ENCODE results near the gene RERE.

RERE gene

GRCh38 chr1:8395433-8395866 is 422.0 kb downstream of the RERE start:
- no peak overlapping the region for H3K9ac ChIP-seq (ENCODE audit: low read depth, low read length)
- H3K4me1 ChIP-seq (ENCODE audit: control insufficient read depth, insufficient read depth, low read length) = peaks cover 23% of the 10 kb centered on the region
- no peaks in the 10 kb centered on the region for H3K36me3 ChIP-seq (ENCODE audit: control insufficient read depth, insufficient read depth, low read length)
- H3K27me3 ChIP-seq (ENCODE audit: control insufficient read depth, insufficient read depth, low read length) = no peaks in the 10 kb centered on the region
- no peak overlapping the region for H3K4me3 ChIP-seq (ENCODE audit: low read depth, low read length)
- H3K9me3 ChIP-seq (ENCODE audit: control insufficient read depth, insufficient read depth, low read length) = no peaks in the 10 kb centered on the region

DNA sequence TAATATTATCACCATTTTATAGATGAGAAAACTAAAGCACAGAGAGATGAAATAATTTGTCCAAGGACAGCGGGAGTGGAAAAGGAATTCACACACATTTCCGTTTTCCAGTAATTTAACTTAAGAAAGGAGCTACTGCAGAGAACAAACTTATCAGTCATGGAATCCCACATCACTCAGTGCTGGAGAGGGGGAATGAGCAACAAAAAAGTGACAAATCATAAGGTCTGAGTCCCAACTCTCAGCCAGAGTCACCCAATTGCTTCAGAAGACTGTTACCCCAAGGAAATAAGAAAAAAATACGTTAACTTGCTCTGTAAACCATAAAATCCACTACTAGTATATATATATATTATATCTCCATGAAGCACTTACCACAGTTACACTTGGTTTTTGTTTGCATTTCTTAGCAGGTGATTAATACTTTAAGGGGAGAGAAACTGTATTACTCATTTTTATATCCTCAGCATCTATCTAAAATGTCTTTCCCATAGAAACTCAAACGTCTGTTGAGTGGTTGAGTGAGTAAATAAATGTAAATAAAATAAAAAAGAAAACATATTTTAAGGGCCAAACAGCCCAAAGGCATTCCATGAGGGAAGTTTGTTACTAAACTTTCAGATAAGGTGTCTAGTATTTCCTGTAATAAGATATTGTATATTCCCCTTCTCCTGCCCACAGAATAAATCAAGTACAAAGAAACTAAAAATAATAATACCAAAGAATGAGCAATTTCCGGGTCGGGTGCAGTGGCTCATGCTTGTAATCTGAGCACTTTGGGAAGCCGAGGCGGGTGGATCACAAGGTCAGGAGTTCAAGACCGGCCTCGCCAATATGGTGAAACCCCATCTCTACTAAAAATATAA is 422.8 kb downstream of the RERE start:
- Histone ChIP-seq H3K4me1 (ENCODE audit: control insufficient read depth, insufficient read depth, low read length) (peaks cover 23% of the 10 kb centered on the region), H3K9me3 (ENCODE audit: control insufficient read depth, insufficient read depth, low read length) (no peaks in the 10 kb centered on the region), H3K27me3 (ENCODE audit: control insufficient read depth, insufficient read depth, low read length) (no peaks in the 10 kb centered on the region), H3K9ac (ENCODE audit: low read depth, low read length) (no peak overlapping the region), H3K4me3 (ENCODE audit: low read depth, low read length) (no peak overlapping the region), H3K36me3 (ENCODE audit: control insufficient read depth, insufficient read depth, low read length) (no peaks in the 10 kb centered on the region)

GRCh38 chr1:8392522-8392921 is 424.9 kb downstream of the RERE start:
- no peaks in the 10 kb centered on the region for H3K27me3 ChIP-seq (ENCODE audit: control insufficient read depth, insufficient read depth, low read length)
- H3K36me3 ChIP-seq (ENCODE audit: control insufficient read depth, insufficient read depth, low read length) = no peaks in the 10 kb centered on the region
- no peaks in the 10 kb centered on the region for H3K9me3 ChIP-seq (ENCODE audit: control insufficient read depth, insufficient read depth, low read length)
- no peak overlapping the region for H3K4me3 ChIP-seq (ENCODE audit: low read depth, low read length)
- no peak overlapping the region for H3K9ac ChIP-seq (ENCODE audit: low read depth, low read length)
- peaks cover 20% of the 10 kb centered on the region for H3K4me1 ChIP-seq (ENCODE audit: control insufficient read depth, insufficient read depth, low read length)

DNA sequence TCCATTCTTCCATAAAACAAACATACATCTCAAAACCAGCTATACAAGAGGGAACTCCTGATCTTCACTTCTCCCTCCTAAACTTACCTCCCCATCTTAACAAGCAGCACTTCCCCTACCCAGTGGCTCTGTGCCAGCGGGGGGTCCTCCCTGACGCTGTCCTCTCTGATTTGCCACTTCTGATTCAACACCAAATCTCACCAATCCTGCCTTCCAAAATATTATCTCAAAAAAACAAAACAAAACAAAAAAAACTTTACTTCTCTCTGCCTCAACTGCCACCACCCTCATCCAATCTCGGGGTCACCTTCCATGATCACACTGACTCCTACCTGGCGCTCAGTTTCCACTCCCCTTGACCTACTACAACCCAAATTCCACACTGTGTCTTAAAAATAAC is 426.7 kb downstream of the RERE start:
- Histone ChIP-seq H3K9me3 (ENCODE audit: control insufficient read depth, insufficient read depth, low read length) (no peaks in the 10 kb centered on the region), H3K36me3 (ENCODE audit: control insufficient read depth, insufficient read depth, low read length) (no peaks in the 10 kb centered on the region), H3K4me1 (ENCODE audit: control insufficient read depth, insufficient read depth, low read length) (peaks cover 4% of the 10 kb centered on the region), H3K27me3 (ENCODE audit: control insufficient read depth, insufficient read depth, low read length) (no peaks in the 10 kb centered on the region), H3K9ac (ENCODE audit: low read depth, low read length) (no peak overlapping the region), H3K4me3 (ENCODE audit: low read depth, low read length) (no peak overlapping the region)

- Histone ChIP-seq H3K4me3 (ENCODE audit: low read depth, low read length) (no peak overlapping the region), H3K9ac (ENCODE audit: low read depth, low read length) (no peak overlapping the region), H3K27me3 (ENCODE audit: control insufficient read depth, insufficient read depth, low read length) (no peaks in the 10 kb centered on the region), H3K4me1 (ENCODE audit: control insufficient read depth, insufficient read depth, low read length) (no peaks in the 10 kb centered on the region), H3K9me3 (ENCODE audit: control insufficient read depth, insufficient read depth, low read length) (no peaks in the 10 kb centered on the region), H3K36me3 (ENCODE audit: control insufficient read depth, insufficient read depth, low read length) (no peaks in the 10 kb centered on the region)
These were observed 427.4 kb downstream of the RERE start for GRCh38 chr1:8389958-8390535.

- H3K36me3 ChIP-seq (ENCODE audit: control insufficient read depth, insufficient read depth, low read length) = no peaks in the 10 kb centered on the region
- no peak overlapping the region for H3K9ac ChIP-seq (ENCODE audit: low read depth, low read length)
- no peaks in the 10 kb centered on the region for H3K9me3 ChIP-seq (ENCODE audit: control insufficient read depth, insufficient read depth, low read length)
- H3K27me3 ChIP-seq (ENCODE audit: control insufficient read depth, insufficient read depth, low read length) = no peaks in the 10 kb centered on the region
- no peaks in the 10 kb centered on the region for H3K4me1 ChIP-seq (ENCODE audit: control insufficient read depth, insufficient read depth, low read length)
- H3K4me3 ChIP-seq (ENCODE audit: low read depth, low read length) = no peak overlapping the region
These were observed 428.5 kb downstream of the RERE start for GRCh38 chr1:8388732-8389562.

GRCh38 chr1:8386247-8386646 is 431.2 kb downstream of the RERE start:
- Histone ChIP-seq H3K9ac (ENCODE audit: low read depth, low read length) (no peak overlapping the region), H3K36me3 (ENCODE audit: control insufficient read depth, insufficient read depth, low read length) (no peaks in the 10 kb centered on the region), H3K9me3 (ENCODE audit: control insufficient read depth, insufficient read depth, low read length) (no peaks in the 10 kb centered on the region), H3K27me3 (ENCODE audit: control insufficient read depth, insufficient read depth, low read length) (no peaks in the 10 kb centered on the region), H3K4me1 (ENCODE audit: control insufficient read depth, insufficient read depth, low read length) (peaks cover 10% of the 10 kb centered on the region), H3K4me3 (ENCODE audit: low read depth, low read length) (no peak overlapping the region)

GRCh38 chr1:8384577-8384976 is 432.9 kb downstream of the RERE start:
- H3K4me3 ChIP-seq (ENCODE audit: low read depth, low read length) = no peak overlapping the region
- no peaks in the 10 kb centered on the region for H3K36me3 ChIP-seq (ENCODE audit: control insufficient read depth, insufficient read depth, low read length)
- peaks cover 10% of the 10 kb centered on the region for H3K4me1 ChIP-seq (ENCODE audit: control insufficient read depth, insufficient read depth, low read length)
- H3K27me3 ChIP-seq (ENCODE audit: control insufficient read depth, insufficient read depth, low read length) = no peaks in the 10 kb centered on the region
- H3K9ac ChIP-seq (ENCODE audit: low read depth, low read length) = no peak overlapping the region
- no peaks in the 10 kb centered on the region for H3K9me3 ChIP-seq (ENCODE audit: control insufficient read depth, insufficient read depth, low read length)

DNA sequence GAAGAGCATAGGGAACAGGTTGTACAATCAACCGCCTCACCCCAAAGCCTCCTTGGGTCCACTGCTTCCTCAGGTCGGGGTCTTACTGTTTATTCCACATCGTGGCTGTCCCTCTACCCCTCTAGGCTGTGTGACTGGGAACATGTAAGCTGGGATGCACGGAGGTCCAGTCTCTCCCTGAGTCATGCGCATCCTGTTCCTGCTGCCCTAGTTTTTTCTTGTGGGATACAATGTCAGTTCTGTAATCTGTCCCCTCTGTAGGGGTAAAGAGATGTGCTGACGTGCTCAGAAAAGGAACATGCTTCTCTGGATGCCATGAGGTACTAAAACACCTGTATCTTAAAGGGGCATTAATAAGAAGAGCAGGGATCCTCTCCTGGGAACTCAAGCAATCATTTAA is 433.4 kb downstream of the RERE start:
- peaks cover 10% of the 10 kb centered on the region for H3K4me1 ChIP-seq (ENCODE audit: control insufficient read depth, insufficient read depth, low read length)
- H3K27me3 ChIP-seq (ENCODE audit: control insufficient read depth, insufficient read depth, low read length) = no peaks in the 10 kb centered on the region
- H3K9me3 ChIP-seq (ENCODE audit: control insufficient read depth, insufficient read depth, low read length) = no peaks in the 10 kb centered on the region
- no peak overlapping the region for H3K4me3 ChIP-seq (ENCODE audit: low read depth, low read length)
- H3K36me3 ChIP-seq (ENCODE audit: control insufficient read depth, insufficient read depth, low read length) = no peaks in the 10 kb centered on the region
- H3K9ac ChIP-seq (ENCODE audit: low read depth, low read length) = no peak overlapping the region

DNA sequence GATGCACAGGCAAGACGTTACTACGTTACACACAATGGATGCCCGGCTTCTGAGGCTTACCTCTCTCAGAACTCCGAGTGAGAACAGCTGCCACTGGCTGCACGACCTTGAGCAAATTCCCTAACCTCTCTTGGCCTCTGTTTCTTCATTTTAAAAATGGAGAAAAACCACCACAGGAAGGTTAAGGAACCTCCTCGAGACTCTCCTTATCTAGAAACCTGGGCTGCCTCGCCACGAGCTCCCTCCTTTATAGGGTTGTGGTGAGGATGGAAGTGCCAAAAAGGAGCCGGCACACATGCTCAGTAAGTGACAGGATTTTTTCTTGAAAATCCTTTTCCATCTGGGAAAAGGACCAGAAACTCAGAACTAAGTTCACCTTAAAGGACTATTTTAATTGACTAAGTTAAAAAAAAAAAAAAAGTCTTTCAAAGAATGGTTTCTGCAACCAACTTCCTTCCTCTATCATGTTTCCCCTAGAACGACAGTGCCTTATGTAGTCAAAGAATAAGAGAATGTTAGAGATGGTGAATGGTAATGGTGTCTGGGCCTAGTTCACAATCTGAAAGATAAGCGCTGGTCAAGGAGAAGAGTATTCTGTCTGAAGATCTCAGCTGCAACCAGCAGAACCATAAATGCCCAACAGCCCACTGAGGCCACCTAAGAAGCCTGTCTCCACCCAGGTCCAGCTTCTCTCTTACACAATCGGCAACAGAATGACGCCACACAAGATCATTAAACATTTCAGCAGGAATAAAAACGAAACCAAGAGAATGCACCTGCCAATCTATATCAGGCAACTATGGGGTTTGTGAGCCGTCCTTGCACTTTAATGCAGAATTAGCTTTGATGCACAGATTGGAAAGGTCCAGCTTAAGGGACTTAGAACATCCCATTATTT is 434.6 kb downstream of the RERE start:
- no peaks in the 10 kb centered on the region for H3K27me3 ChIP-seq (ENCODE audit: control insufficient read depth, insufficient read depth, low read length)
- no peaks in the 10 kb centered on the region for H3K36me3 ChIP-seq (ENCODE audit: control insufficient read depth, insufficient read depth, low read length)
- H3K4me1 ChIP-seq (ENCODE audit: control insufficient read depth, insufficient read depth, low read length) = peaks cover 10% of the 10 kb centered on the region
- no peaks in the 10 kb centered on the region for H3K9me3 ChIP-seq (ENCODE audit: control insufficient read depth, insufficient read depth, low read length)
- no peak overlapping the region for H3K4me3 ChIP-seq (ENCODE audit: low read depth, low read length)
- H3K9ac ChIP-seq (ENCODE audit: low read depth, low read length) = no peak overlapping the region

DNA sequence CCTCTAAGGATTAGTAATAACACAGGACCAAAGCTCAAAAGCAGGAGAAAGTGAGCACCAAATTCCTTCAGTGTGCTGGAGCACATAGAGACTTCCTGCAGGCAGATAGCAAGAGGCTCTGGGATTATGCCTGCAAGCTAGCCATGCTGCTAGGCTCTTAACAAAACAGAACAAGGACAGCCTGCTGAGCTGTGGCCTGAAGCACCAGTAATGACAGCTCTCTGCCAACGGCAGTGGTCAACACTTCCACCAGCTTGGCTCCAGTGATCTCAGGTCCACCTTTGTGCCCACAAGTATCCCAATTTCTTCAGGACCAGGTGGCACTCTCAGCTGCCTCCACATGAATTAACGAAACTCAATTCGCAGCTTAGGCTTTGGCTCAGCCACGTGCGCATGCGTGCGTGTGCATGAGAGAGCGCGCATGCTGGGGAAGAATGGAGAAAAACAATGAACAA is 435.4 kb downstream of the RERE start:
- peaks cover 10% of the 10 kb centered on the region for H3K4me1 ChIP-seq (ENCODE audit: control insufficient read depth, insufficient read depth, low read length)
- no peaks in the 10 kb centered on the region for H3K27me3 ChIP-seq (ENCODE audit: control insufficient read depth, insufficient read depth, low read length)
- H3K36me3 ChIP-seq (ENCODE audit: control insufficient read depth, insufficient read depth, low read length) = no peaks in the 10 kb centered on the region
- H3K9ac ChIP-seq (ENCODE audit: low read depth, low read length) = no peak overlapping the region
- H3K4me3 ChIP-seq (ENCODE audit: low read depth, low read length) = no peak overlapping the region
- no peaks in the 10 kb centered on the region for H3K9me3 ChIP-seq (ENCODE audit: control insufficient read depth, insufficient read depth, low read length)
